Neutrophil (primary cell): Measurements from ENCODE around the gene DNMT3A.

ENCODE experiments used
- H3K27ac ChIP-seq: fragments of 200-600 bp; sonication (generic); 2 replicates; pipeline ENCODE4 v1.5.1; 2016; ENCODE audit warnings: mild to moderate bottlenecking, moderate library complexity
- H3K27me3 ChIP-seq: fragments of 200-600 bp; sonication (generic); 2 replicates; pipeline ENCODE4 v1.6.0; 2016; ENCODE audit warnings: mild to moderate bottlenecking
- H3K36me3 ChIP-seq: fragments of 200-600 bp; sonication (generic); 2 replicates; pipeline ENCODE4 v1.5.1; 2017
- H3K4me1 ChIP-seq, 2 experiments: fragments of 200-600 bp in 1 of 2; sonication (generic) in 1 of 2; 1 replicate in 1 of 2; 2 replicates in 1 of 2; pipeline versions ENCODE4 v1.5.1 to v1.6.1; 2013 to 2016; ENCODE audit warnings: low read depth in 1 of 2, low read length in 1 of 2, mild to moderate bottlenecking in 1 of 2, moderate library complexity in 1 of 2; ENCODE audit not compliant: control insufficient read depth in 1 of 2, insufficient read depth in 1 of 2
- H3K4me3 ChIP-seq, 2 experiments: fragments of 200-600 bp in 1 of 2; sonication (generic) in 1 of 2; 1 replicate in 1 of 2; 2 replicates in 1 of 2; pipeline ENCODE4 v1.5.1; 2013 to 2016; ENCODE audit warnings: low read depth in 1 of 2, low read length in 1 of 2, mild to moderate bottlenecking in 1 of 2, moderate library complexity in 1 of 2
- H3K9me3 ChIP-seq: fragments of 200-600 bp; sonication (generic); 2 replicates; pipeline ENCODE4 v1.5.1; 2016
- TF ChIP-seq, protein P1 (sequence below): fragments of 200-600 bp; sonication (generic); IDR thresholded peaks from 2 replicates; pipeline ENCODE4 v1.5.1; 2016; ENCODE audit warnings: antibody characterized with exemption

DNMT3A gene

GRCh38 chr2:25385910-25386309, 44.2 kb upstream of the DNMT3A start:
- Histone ChIP-seq H3K27me3 (no peaks in the 10 kb centered on the region), H3K36me3 (no peaks in the 10 kb centered on the region), H3K4me3 (no peak overlapping the region), H3K4me1 (peaks cover 4 to 7% of the 10 kb centered on the region in 2 experiments), H3K9me3 (no peaks in the 10 kb centered on the region), H3K27ac (no peak overlapping the region)
- TF ChIP-seq, protein P1, sequence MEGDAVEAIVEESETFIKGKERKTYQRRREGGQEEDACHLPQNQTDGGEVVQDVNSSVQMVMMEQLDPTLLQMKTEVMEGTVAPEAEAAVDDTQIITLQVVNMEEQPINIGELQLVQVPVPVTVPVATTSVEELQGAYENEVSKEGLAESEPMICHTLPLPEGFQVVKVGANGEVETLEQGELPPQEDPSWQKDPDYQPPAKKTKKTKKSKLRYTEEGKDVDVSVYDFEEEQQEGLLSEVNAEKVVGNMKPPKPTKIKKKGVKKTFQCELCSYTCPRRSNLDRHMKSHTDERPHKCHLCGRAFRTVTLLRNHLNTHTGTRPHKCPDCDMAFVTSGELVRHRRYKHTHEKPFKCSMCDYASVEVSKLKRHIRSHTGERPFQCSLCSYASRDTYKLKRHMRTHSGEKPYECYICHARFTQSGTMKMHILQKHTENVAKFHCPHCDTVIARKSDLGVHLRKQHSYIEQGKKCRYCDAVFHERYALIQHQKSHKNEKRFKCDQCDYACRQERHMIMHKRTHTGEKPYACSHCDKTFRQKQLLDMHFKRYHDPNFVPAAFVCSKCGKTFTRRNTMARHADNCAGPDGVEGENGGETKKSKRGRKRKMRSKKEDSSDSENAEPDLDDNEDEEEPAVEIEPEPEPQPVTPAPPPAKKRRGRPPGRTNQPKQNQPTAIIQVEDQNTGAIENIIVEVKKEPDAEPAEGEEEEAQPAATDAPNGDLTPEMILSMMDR = no peak

DNA sequence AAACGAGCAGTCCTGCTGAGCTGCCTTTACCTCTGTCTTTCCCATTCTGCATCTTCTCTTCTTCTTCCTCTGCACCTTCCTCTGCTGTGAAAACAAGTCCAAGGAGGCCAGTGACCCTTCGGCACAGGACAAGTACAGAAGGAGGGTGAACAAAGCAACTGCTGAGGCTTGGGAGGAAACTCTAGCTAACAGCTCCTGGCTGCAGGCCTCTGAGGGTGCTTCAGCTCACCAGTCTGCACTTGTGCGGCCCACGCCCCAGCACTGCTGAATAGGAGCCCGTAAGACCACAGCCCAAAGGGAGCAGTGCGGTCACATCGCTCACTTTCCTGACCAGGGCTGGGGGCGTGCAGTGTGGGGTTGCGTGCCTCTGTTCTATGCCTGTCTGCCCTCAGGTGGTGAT, 42.1 kb upstream of the DNMT3A start:
- Histone ChIP-seq H3K4me1 (peaks cover 4 to 7% of the 10 kb centered on the region in 2 experiments), H3K4me3 (no peak overlapping the region), H3K36me3 (no peaks in the 10 kb centered on the region), H3K27ac (no peak overlapping the region), H3K27me3 (no peaks in the 10 kb centered on the region), H3K9me3 (no peaks in the 10 kb centered on the region)
- TF ChIP-seq, protein P1 = no peak

DNA sequence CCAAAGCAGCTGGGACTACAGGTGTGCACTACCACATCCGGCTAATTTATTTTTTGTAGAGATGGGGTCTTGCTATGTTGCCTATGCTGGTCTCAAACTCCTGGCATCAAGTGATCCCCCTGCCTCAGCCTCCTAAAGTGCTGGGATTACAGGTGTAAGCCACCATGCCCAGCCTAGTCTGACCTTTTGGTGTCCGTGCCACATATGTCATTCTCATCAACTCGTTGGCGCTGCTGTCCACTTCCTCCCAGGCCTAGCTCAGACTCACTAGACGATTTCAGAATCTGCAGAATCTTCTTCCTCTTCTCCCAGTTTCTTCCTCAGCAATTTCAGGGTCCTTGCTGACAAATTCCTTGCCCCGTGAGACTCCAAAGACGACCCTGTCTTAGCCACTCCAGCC, 39.8 kb upstream of the DNMT3A start:
- Histone ChIP-seq H3K36me3 (no peaks in the 10 kb centered on the region), H3K4me3 (no peak overlapping the region), H3K27me3 (peaks cover 14% of the 10 kb centered on the region), H3K9me3 (no peaks in the 10 kb centered on the region), H3K4me1 (peaks cover 8% of the 10 kb centered on the region in 2 experiments), H3K27ac (no peak overlapping the region)
- TF ChIP-seq, protein P1 = no peak

DNA sequence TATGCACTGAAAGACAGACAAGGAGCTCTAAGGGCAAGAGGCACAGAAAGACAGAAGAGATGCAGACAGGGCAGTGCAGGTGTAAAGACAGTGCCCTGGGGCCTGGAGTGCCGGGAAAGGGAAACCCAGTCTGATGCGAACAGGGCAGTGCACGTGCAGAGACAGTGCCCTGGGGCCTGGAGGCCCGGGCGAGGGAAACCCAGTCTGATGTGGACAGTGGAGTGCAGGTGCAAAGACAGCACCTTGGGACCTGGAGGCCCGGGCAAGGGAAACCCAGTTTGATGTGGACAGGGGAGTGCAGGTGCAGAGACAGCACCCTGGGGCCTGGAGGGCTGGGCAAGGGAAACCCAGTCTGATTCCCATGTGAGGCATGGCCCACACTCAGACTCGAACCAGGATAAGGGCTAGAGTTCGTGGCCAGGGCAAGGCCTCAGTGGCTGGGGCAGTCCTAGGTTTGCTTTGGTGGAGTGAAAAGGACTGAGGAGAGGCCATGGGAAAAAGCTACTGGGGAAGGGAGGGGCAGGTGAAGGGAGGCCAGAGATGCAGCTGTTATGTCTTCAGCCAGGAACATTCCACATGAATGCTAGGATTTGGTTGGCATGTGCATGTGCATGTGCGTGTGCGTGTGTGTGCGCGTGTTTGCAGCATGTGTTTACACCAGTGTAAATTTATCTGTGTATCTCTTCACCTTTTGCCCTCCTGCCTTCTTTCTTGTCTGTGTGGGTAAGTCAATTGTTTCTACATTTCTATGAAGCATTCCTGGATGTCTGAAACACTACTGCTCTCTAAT, 39.1 kb upstream of the DNMT3A start:
- TF ChIP-seq, protein P1 = no peak
- Histone ChIP-seq H3K36me3 (no peaks in the 10 kb centered on the region), H3K9me3 (no peaks in the 10 kb centered on the region)

GRCh38 chr2:25380023-25380422, 38.3 kb upstream of the DNMT3A start:
- no peak overlapping the region for H3K4me3 ChIP-seq

More for the DNA sequence above, 39.1 kb upstream of the DNMT3A start:
- H3K4me1 ChIP-seq = peaks cover 9 to 10% of the 10 kb centered on the region in 2 experiments
- peaks cover 14% of the 10 kb centered on the region for H3K27me3 ChIP-seq
- no peak overlapping the region for H3K27ac ChIP-seq
- H3K4me3 ChIP-seq = no peak overlapping the region

More at GRCh38 chr2:25380023-25380422, 38.3 kb upstream of the DNMT3A start:
- Histone ChIP-seq H3K27ac (no peak overlapping the region), H3K27me3 (peaks cover 14% of the 10 kb centered on the region), H3K4me1 (peaks cover 9 to 10% of the 10 kb centered on the region in 2 experiments), H3K36me3 (no peaks in the 10 kb centered on the region), H3K9me3 (no peaks in the 10 kb centered on the region)
- TF ChIP-seq, protein P1 = no peak
